ENCODE measurements around the gene ZNF132. TPM values are rescaled to one million over a fixed set of nuclear protein-coding genes. Genes with fewer than 3 reads are reported as not detected.

The ZNF132 gene
- total RNA-seq, 1 experiment from 2014 or later: not detected

DNA sequence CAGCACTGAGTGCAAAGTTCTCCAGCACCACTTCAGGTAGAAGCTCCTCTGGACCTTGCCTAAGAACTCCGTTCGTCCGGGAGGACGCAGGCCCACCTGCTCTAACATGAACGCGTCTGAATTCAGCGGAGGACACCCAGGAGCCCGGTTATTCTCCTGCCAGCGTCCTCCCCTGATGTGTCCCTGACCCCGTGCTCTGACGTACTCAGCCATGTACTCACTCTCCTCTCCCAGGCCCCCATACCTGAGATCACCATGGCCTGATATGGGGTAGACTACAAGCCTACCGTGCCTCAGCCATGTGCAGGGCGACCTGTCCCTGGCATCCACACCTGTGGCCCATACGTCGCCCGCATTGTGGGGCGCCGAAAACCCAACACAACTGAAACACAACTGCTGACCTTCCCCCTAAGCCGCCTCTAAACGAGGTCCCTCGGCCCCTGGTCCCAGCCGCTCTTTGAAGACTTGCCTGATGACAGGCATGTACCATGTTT, 32.2 kb downstream of the ZNF132 start:
- DNase-seq (ENCODE audit: low spot score): no peak

DNA sequence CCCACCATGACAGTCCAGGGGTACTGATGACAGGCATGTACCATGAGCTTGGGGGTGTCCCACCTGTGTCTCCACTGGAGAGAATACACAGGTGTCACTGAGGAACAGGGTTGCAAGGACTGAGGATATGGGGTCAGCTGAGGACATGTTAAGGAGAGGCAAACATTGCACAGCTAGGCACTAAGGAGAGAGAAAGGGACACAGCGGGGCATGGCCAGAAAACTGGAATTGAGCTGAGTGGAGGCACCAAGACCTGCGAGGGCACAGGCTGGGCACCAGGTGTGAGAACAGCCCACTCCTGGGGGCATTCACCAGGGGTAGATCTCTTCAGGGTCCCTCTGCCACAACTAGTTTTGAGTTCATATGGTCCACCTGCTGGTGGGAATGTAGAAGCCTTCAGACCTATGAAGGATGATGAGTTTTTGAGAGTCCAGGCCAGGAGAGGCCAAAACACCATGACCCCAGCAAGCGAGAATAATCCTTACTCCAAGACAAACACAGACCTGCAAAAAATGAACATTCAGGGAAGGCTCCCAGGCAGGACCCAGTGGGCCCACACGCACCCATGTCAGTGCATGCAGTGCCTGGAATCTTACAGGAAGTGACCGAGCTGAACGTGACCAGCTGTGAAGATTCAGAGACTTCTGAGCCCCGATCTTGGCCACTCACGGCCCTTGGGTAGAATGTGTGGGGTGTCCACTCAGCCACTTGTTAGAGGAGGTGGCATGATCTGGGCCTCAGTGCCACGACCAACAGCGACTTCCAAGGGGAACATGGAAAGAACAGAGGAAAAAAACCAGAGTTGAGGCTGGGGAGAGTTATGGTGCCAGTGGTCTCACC, 32.9 kb downstream of the ZNF132 start:
- DNase-seq (ENCODE audit: low spot score): peak; percentile 60

DNA sequence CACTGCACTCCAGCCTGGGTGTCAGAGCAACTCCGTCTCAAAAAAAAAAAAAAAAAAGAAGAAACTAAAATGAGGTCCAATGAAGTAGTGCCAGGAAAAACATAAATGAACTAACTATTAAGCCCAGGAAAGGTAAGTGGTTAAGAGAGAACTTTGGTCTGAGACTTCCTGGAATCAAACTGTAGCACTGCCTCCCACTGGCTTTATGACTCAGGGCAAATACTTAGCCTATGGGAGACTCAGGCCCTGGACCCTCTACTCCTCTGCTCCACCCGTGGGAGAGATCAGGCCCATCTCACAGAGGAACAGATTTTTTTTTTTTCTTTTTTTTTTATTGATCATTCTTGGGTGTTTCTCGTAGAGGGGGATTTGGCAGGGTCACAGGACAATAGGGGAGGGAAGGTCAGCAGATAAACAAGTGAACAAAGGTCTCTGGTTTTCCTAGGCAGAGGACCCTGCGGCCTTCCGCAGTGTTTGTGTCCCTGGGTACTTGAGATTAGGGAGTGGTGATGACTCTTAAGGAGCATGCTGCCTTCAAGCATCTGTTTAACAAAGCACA, 36.0 kb downstream of the ZNF132 start:
- peak; percentile 23 for DNase-seq (ENCODE audit: low spot score)

DNA sequence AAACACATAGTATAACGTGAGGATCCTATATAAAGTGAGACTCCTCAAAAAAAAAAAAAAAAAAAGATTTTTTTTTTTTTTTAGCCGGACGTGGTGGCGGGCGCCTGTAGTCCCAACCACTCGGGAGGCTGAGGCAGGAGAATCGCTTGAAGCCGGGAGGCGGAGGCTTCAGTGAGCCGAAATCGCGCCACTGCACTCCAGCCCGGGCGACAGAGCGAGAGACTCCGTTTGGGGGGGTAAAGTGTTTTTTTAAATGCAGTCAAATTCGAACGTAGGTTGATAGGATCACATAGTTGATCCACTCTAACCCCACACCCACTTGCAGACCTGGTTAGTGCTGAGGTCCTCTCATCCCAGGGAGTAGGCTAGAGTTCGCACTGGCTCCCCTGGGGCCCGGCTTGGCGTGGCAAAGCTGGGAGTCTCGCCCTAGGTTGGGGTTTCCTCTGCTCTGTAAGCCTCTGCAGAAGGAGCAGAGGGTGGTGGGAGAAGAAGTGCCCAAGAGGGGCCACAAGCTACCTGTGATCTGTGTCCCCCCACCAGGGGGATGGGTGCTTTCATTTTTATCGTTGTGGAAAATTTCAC, 38.0 kb downstream of the ZNF132 start:
- DNase-seq (ENCODE audit: low spot score): no peak

DNA sequence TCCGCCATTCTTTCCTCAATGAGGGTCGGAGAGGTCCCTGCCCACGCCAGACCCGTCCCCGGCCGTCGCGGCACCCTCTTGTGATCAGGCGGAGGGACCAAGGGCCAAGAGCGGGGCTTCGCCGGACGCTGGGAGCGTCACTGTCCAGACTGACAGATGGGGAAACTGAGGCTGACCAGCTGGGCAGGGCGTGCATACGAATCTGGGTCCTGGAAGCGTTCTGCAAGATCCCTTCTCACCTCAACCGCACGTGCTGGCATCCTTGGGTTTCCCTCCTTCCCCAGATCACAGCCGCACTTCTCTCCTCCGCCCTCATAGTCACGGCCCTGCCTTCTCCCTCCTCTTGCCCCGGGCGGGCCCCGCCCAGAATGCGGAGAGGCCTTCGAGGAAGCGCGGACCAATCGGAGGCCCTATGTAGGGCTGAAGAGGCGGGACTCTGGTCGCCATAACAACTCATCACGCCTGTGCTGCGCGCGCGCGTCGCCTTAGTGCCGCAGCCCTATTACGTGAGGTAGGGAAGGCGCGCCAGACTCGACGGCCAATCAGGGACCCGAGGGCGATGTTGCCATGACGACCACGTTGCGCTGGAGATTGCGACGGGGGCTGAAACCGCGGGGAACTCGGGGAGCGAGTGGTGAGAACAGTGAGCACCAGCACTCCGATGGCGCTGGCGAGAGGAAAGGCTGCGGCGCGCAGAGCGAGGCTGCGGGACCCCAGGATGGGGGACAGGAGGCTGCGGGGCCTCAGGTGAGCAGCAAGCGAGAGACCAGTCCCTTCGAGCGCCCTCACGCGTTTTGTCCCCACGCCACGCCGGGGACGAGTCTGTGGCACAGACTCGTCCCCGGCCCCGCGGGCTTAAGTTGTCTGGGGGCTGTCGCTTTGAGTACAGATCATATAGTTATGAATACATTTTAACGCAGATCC, 38.8 kb downstream of the ZNF132 start:
- peak; percentile 100 for DNase-seq (ENCODE audit: low spot score)

DNA sequence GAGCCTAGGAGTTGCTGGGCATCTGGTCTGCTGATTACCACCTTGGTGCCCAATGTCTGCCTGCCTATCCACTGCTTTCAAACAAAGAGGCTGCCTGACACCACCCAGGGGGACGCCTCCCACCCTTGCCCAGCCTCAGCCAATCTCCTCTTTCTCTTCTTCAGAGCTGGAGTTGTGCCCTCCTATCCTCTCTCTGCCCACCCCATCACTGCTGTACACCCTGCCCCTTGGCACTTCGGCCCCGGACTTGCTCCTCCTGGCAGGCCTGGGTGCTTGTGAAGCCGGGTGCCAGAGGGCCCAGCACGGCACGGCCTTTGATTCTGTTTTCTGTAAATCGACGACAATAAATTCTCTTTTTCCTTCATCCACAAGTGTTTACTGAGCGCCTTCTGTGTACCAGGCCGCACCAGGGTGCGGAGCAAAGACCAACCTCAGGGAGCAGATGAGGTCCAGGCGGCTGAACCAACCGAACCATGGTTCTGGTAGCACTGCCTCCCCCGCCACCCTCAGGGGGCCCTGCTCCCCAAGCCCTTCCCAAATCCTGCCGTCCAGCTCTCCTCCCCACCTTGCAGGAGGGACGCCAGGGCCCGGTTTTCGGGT, 39.5 kb downstream of the ZNF132 start:
- DNase-seq (ENCODE audit: low spot score): no peak

DNA sequence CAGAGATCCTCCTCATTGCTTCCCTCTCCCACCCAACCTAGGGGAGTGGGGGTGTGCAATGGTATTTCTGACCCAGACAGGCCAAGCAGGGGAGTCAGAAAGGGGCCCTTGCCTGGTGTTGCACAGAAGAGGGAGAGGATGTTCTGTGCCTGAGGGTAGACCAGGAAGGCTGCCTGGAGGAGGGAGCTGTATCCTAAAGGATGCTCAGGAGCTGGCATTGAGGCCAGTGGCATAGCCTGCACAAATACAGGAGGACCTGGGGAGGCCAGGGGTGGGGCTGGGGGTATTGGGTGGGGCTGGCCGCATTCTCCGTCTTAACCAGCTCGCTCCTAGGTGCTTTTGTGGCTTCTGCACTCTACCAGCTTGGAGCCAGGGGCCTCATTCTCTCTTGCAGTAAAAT, 40.0 kb downstream of the ZNF132 start:
- DNase-seq (ENCODE audit: low spot score): no peak

DNA sequence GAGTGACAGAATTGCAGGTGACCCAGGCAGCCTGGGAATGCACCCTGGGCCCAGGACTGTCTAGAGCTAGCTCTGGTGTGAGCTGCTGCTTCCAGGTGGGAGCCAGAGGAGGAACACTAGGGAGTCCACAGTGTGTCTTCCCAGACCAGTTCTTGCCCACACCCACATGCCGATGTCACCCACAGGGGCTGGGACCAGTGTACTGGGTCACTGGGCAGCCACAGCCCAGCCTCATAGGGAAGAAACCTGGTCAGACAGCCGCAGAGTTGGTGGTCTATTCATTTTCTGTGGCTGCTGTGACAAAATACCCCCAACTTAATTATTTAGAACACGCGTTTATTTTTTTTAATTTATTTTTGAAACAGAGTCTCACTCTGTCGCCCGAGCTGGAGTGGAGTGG, 41.4 kb downstream of the ZNF132 start:
- DNase-seq (ENCODE audit: low spot score): no peak

DNA sequence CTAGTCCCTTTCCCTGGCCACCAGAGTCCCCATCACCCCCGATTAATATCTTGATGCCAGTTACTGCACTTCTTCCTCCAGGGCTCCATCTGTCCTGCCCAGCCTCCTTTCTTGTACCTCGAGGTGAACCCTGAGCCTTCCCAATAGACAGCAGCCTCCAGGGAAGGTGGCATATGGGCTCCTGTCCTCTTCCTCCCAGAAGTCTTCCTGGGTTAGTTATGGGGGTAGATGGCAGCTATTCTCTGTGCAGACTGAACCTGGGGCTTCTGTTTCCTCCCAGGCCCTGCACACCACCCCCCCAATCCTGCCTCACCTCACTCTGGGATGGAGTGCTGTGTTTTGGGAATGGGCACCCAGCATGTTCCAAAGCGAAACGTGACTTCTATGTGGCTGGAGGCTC, 41.9 kb downstream of the ZNF132 start:
- DNase-seq (ENCODE audit: low spot score): no peak

DNA sequence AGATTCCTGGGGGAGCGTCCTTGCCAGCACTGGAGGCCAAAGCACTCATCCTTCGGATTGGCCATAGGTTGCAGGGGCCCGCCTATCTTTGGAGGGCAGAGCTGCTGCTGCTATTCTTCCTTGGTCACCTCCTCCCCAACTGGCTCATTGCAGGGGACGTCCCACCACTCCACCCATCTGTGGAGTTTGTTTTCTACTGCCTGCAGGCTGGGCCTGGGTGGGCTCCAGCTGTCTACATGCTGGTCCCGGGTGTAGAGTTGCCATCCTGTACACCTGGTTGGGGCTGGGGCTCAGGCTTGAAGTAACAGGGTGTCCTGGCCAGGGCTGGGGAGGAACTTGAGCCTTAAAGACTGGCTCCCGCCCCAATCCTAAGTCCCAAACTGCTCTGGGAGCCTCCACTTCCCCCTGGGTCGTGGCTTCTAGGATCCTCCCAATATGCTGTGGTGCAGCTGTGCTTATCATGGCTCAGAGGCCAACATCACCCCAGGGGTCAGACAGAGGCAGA, 42.4 kb downstream of the ZNF132 start:
- DNase-seq (ENCODE audit: low spot score): no peak

DNA sequence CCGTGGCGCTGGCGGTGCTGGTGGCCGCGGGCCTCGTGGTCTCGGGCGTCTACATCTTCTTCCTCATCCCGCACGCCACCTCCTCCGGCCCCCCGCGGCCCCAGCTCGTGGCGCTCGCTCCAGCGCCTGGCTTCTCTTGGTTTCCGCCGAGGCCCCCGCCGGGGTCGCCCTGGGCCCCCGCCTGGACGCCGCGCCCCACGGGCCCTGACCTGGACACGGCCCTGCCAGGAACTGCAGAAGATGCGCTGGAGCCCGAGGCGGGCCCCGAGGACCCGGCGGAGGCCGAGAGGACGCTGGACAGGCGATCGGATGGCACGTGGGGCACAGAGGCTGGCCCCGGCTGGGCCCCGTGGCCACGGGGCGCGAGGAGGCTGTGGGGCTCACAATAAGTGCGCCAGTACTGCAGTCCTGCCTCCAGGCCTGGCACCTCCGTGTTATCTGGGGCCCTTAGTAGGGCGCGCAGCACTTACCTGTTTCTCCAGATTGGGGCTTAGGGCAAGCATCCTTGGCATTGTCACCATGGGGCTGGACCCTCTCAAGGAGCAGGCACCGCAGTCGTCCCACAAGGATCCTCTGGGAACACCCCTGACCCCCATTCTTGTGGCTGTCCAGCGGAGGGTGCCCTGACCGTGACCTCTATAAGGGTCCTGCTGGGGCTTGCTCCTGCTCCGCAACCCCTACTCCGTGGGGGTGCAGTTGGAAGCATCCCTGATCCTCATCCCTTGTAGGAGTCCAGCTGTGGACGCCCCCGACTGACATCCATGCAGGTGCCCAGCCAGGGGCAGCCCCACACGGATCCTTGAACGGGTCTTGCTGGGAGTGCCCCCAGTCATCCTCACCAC, 43.0 kb downstream of the ZNF132 start:
- no peak for DNase-seq (ENCODE audit: low spot score)

DNA sequence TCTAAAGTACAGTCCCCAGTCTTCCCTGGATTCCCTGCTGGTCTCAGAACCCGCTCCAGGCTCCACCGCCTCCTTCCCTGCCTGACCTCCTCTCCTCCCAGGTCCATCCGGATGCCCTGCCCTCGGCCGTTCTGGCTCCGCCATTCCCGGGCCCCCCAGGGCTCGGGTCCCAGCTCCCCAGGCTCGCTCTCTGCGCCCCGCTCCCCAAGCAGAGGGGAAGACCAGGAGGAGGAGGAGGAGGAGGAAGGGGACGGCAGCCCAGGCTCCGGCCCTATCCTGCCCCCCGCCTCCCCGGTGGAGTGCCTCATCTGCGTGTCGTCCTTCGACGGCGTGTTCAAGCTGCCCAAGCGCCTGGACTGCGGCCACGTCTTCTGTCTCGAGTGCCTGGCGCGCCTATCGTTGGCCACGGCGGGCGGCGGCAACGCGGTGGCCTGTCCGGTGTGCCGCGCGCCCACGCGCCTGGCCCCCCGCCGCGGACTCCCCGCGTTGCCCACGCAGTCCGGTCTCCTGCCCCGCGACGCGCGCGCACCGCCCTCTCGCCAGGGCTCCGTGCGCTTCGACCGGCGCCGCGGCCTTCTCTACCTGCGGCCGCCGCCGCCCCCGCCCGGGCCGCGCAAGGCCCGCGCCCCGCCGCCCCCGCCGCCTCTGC, 43.9 kb downstream of the ZNF132 start:
- no peak for DNase-seq (ENCODE audit: low spot score)

DNA sequence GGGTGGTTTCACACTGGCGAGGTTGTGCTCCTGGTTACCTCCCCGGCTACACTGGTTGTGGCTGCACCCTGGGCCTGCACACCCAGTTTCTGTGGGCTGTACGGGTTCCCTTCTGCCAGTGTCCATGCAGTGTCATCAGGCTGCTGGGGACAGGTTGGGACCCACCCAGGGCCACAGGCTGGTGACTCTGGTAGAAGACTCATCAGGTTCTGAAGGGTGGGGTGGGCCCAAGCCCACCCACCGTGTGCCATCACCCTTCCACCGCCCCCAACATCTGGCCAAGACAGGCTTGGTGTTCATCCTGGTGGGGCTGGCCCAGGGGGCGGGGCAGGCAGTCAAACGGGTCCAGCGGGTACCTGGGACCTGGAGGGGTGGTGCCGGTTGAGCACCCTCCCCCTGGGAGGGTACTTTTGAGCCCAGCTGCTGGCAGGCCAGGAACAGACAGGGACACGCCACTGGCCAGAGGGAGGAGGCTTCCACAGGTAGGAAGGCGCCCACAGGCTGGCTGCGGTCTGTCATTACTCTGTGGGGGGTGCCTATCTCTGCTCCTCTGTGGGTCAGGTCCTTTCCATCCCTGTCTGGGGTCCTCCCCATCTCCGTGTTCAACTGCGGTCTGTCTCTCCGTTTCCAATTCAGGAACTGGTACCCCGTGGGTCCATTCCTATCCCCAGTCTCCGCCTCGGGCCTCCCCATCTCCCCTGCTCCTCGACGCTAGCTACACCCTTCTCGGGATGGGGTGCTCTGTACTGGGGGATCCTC, 44.6 kb downstream of the ZNF132 start, which contains the start of gene RNF225:
Gene RNF225, plus strand, starts transcription at position 437 of the 759 bp plus-strand sequence. CDS start 434 bp downstream, outside the sequence.
- DNase-seq (ENCODE audit: low spot score): peak; percentile 89

DNA sequence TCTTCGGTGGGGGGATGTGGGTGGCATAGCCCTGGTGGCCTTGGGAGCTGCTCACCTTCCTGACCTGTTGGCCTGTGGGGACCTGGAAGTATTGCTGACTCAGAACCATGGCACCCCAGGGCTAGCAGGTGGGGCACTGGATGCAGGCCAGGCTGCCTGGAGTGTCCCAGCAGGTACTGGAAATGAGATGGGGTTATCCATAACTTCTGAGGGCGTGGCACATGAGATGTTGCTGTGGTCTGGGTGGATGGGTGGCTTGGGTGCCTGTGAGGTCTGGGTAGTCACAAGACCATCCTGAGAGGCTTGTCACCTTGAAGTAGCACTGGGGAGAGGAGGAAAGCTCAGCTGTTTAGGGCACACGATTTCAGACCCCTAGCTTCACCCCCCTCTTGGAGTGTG, 45.1 kb downstream of the ZNF132 start:
- DNase-seq (ENCODE audit: low spot score): peak; percentile 56

DNA sequence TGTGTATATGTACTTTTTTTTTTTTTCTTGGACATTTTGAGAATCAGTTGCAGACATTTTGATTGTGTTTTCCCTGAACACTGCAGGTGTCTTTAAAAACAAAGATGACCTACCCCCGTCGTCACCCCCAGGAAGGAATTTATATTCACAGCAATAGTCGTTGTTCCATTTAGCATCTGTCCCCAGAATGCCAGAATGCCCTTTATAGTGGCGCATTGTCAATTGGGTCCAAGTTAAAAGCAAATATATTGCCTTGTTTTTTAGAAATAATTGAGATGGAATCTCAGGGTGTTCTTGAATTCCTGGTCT, 46.3 kb downstream of the ZNF132 start:
- DNase-seq (ENCODE audit: low spot score): no peak

DNA sequence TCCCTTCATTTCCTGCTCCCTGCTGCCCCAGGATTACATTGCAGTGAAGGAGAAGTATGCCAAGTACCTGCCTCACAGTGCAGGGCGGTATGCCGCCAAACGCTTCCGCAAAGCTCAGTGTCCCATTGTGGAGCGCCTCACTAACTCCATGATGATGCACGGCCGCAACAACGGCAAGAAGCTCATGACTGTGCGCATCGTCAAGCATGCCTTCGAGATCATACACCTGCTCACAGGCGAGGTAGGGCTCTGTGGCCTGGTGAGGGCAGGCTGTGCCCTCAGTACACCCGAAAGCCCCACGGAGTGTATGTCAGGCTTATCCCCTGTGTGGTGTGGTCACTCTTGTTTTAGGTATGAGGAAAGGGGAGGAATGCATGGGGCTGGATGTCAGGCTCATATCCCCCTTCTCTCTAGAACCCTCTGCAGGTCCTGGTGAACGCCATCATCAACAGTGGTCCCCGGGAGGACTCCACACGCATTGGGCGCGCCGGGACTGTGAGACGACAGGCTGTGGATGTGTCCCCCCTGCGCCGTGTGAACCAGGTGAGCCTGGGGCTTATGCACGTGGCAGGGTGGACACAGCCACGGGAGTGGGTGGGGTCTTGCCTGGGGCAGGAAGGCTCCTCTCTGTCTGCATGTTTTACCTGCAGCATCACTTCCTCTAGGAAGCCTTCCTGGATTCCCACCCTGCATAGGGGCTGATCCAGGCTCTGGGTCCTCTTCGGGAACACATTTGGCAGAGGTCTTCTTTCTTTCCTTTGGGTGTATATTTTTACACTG, 46.8 kb downstream of the ZNF132 start:
- DNase-seq (ENCODE audit: low spot score): no peak

DNA sequence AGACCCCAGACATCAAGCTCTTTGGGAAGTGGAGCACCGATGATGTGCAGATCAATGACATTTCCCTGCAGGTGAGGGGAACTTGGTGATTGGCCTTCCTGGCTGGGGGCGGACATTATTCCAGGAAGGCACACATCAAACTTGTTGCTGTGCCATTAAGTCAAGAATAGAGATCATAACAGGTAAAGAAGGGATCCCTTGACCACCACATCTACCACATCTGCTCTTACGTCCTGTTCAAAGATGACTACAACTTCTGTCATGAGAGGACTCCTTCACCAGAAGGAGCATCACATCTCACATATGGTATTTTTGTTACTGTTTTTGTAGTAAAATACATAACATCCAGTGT, 51.8 kb downstream of the ZNF132 start:
- DNase-seq (ENCODE audit: low spot score): no peak

All from HT-29 (cell line).